Sigmoid colon (tissue), 4 donors: ENCODE results near the gene GATA2.

ENCODE experiments used
- EP300 ChIP-seq, 4 donors: sonication (generic); formaldehyde crosslinking; IDR thresholded peaks; one replicate each; pipeline ENCODE4 v1.6.1; 2017; ENCODE audit warnings: antibody characterized with exemption in 4 of 4
- POLR2A ChIP-seq, 2 donors: fragments of 450-650 bp; IDR thresholded peaks; one replicate each; pipeline ENCODE4 v1.6.1; 2016; ENCODE audit warnings: antibody characterized with exemption in 2 of 2, mild to moderate bottlenecking in 2 of 2, moderate library complexity in 2 of 2
- TF ChIP-seq, protein P1 (sequence below), 4 experiments: fragments of 450-650 bp in 3 of 4; fragments of 200-600 bp in 1 of 4; IDR thresholded peaks; one replicate each; pipeline ENCODE4 v1.5.1; 2016 to 2019; ENCODE audit warnings: antibody characterized with exemption in 4 of 4, mild to moderate bottlenecking in 3 of 4, moderate library complexity in 2 of 4

DNA sequence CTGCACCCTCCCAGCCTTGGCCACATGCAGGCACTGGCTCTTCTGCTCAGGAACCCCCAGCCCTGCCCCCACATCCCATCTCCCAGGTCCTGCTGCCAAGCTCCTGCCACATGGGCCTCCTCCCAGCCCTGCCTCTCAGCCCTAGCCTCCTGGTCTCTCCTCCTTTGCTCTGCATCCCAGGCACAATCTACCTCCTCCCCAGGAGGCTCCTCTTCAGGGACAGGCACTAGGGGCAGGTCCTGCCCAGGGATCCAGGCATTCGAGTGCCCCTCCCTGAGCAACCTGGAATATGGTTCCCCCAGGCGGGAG lies 38.7 kb downstream of the GATA2 start:
- TF ChIP-seq, protein P1, sequence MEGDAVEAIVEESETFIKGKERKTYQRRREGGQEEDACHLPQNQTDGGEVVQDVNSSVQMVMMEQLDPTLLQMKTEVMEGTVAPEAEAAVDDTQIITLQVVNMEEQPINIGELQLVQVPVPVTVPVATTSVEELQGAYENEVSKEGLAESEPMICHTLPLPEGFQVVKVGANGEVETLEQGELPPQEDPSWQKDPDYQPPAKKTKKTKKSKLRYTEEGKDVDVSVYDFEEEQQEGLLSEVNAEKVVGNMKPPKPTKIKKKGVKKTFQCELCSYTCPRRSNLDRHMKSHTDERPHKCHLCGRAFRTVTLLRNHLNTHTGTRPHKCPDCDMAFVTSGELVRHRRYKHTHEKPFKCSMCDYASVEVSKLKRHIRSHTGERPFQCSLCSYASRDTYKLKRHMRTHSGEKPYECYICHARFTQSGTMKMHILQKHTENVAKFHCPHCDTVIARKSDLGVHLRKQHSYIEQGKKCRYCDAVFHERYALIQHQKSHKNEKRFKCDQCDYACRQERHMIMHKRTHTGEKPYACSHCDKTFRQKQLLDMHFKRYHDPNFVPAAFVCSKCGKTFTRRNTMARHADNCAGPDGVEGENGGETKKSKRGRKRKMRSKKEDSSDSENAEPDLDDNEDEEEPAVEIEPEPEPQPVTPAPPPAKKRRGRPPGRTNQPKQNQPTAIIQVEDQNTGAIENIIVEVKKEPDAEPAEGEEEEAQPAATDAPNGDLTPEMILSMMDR (IDR thresholded peaks at IDR 0.05): no peak
- TF ChIP-seq EP300 (IDR thresholded peaks at IDR 0.05) (no peak), POLR2A (IDR thresholded peaks at IDR 0.05) (no peak)
